Fibroblast of pulmonary artery (primary cell): ENCODE measurements around the gene GRIP2.

Source experiments
- DNase-seq: peaks from one replicate; pipeline ENCODE4 v3.0.0-alpha.2; 2010; ENCODE audit warnings: low read depth
- H3K4me3 ChIP-seq: replicated peaks from 2 replicates; pipeline ENCODE4 v1.5.1; 2011; ENCODE audit warnings: low read depth, mild to moderate bottlenecking, control low read depth, low read length, moderate library complexity
- TF ChIP-seq, protein P1 (sequence below): IDR thresholded peaks from 2 replicates; pipeline ENCODE4 v1.5.1; 2011; ENCODE audit warnings: mild to moderate bottlenecking, control low read depth, low read length, inconsistent platforms; ENCODE audit errors: missing control alignments

GRIP2 gene

DNA sequence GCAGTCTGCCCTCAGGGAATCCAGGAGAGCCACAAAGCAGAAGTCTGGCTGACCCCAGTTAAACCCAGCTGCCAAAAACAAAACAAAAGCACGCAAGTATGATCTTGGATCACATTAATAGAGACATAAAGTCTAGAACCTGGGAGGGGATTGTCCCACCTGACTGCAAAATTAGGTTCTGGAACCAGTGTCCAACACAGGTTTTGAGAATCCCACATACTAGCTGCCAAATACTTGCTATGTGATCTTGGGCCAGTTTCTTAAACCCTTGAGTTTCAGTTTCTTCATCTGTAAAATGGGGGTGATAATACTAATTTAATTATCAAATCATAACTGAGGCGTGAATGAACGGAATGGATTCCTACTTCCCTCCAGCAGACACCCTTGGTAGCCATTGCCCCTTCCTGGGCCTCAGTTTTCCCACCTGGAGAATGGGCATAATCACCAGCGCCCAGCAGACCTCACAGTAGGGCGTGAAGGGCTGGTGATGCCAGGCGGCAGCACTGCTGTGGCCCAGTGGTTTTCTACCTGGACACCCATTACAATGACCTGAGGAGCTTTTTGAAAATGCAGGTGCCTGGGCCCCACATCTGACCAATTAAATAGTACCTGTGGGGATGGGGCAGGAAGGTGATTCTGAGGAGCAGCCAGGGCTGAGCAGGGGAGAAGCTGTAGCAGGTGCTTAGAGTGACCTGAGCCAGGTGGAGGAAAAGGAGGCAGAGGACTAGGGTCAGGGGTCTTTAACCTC lies 32.2 kb downstream of the GRIP2 start:
- TF ChIP-seq, protein P1, sequence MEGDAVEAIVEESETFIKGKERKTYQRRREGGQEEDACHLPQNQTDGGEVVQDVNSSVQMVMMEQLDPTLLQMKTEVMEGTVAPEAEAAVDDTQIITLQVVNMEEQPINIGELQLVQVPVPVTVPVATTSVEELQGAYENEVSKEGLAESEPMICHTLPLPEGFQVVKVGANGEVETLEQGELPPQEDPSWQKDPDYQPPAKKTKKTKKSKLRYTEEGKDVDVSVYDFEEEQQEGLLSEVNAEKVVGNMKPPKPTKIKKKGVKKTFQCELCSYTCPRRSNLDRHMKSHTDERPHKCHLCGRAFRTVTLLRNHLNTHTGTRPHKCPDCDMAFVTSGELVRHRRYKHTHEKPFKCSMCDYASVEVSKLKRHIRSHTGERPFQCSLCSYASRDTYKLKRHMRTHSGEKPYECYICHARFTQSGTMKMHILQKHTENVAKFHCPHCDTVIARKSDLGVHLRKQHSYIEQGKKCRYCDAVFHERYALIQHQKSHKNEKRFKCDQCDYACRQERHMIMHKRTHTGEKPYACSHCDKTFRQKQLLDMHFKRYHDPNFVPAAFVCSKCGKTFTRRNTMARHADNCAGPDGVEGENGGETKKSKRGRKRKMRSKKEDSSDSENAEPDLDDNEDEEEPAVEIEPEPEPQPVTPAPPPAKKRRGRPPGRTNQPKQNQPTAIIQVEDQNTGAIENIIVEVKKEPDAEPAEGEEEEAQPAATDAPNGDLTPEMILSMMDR: no peak
- no peak overlapping the region for H3K4me3 ChIP-seq
- no peak for DNase-seq

GRCh38 chr3:14507305-14507741 lies 32.8 kb downstream of the GRIP2 start:
- TF ChIP-seq, protein P1: no peak
- DNase-seq: no peak
- no peak overlapping the region for H3K4me3 ChIP-seq

DNA sequence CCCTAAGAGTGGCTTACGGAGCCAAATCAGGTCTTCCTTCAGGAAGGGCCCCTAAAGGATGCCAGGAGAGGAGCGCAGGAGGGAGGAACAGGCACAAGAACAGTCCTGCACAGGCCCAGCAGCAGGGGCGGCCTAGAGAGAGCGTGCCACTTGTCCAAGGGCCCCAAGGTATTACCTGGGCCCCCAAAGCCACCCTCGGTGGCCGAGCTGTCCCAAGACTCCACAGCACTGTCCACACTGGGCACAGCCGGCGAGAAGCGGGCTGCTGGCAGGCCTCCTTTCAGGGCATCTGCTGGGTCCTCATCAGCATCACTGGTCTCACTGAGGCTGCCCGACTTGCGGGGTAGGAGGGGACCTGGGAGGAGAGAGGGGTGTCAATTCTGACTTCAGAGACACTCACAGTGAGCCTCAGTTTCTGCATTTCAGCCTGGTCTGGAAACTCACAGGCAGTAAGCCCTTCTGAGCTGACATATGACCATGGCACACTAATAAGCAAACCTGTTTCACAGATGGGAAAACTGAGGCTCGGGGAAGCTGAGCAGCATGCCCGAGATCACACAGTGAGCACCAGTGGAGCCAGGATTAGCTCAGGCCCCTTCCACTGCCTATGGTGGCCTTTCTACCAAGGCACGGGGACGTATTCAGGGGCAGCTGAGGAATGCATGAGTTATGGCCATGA lies 33.4 kb downstream of the GRIP2 start:
- TF ChIP-seq, protein P1: no peak
- no peak overlapping the region for H3K4me3 ChIP-seq
- DNase-seq: no peak

- no peak overlapping the region for H3K4me3 ChIP-seq
- TF ChIP-seq, protein P1: no peak
- DNase-seq: no peak
These were observed 34.2 kb downstream of the GRIP2 start for GRCh38 chr3:14505803-14506500.

- H3K4me3 ChIP-seq: no peak overlapping the region
- TF ChIP-seq, protein P1: no peak
These were observed 34.9 kb downstream of the GRIP2 start for GRCh38 chr3:14505001-14505802.

GRCh38 chr3:14503706-14504065 lies 36.5 kb downstream of the GRIP2 start:
- DNase-seq: no peak
- TF ChIP-seq, protein P1: no peak
- H3K4me3 ChIP-seq: no peak overlapping the region

More at GRCh38 chr3:14505001-14505802, 34.9 kb downstream of the GRIP2 start:
- no peak for DNase-seq
